ENCODE results near the gene TMEM134.

GRCh38 chr11:67412495-67413179 is 56.4 kb downstream of the TMEM134 start:
- TF ChIP-seq CTCF (IDR thresholded peaks at IDR 0.05) (no peak), POLR2A (IDR thresholded peaks at IDR 0.05) (no peak)

All from esophagus squamous epithelium (tissue), 4 donors.